HT1080 (cell line): ENCODE results near the gene PLA2G7. TPM values are rescaled to one million over a fixed set of nuclear protein-coding genes. Genes with fewer than 3 reads are reported as not detected.

Experiments
- DNase-seq: peaks from one replicate; pipeline ENCODE4 v3.0.0-alpha.2; 2015; ENCODE audit warnings: low read depth
- total RNA-seq: library from RNA; depleted of rRNA; stranded (reverse); fragments of >200 nt; shearing (Covaris generic); gene quantifications from 2 replicates; pipeline ENCODE4 v1.2.3, GENCODE V29; 2014; rRNA removed

The PLA2G7 gene
- total RNA-seq, 1 experiment from 2014 or later, result not detected

DNA sequence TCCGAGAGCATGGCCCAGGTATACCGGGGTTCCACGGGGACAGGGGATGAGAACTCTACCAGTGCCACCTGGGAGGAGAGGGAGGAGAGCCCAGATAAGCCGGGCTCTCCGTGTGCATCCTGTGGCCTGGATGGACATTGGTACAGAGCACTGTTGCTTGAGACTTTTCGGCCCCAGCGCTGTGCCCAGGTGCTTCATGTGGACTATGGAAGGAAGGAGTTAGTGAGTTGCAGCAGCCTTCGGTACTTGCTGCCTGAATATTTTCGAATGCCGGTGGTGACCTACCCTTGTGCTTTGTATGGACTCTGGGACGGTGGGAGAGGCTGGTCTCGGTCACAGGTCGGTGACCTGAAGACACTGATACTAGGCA lies 46.2 kb downstream of the PLA2G7 start:
- no peak for DNase-seq

DNA sequence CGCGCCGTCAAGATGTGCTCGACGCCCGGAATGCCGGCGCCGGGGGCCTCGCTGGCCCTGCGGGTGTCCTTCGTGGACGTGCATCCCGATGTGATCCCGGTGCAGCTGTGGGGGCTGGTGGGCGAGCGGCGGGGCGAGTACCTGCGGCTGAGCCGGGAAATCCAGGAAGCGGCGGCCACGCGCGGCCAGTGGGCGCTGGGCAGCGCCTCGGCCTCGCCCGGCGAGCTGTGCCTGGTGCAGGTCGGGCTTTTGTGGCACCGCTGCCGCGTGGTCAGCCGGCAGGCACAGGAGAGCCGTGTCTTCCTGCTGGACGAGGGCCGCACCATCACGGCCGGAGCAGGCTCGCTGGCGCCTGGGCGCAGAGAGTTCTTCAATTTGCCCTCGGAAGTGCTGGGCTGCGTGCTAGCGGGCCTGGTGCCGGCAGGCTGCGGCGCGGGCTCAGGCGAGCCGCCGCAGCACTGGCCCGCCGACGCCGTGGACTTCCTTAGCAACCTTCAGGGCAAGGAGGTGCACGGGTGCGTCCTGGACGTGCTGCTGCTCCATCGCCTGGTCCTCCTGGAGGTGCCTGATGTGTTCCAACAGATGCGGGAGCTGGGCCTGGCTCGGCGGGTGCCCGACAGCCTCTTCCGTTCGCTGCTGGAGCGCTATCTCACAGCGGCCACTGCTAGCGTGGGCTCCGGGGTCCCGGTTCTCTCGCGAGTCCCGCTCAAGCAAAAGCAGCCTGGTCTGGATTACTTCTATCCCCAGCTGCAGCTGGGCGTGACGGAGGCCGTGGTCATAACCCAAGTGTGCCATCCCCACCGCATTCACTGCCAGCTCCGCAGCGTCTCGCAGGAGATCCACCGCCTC lies 46.8 kb downstream of the PLA2G7 start:
- no peak for DNase-seq

DNA sequence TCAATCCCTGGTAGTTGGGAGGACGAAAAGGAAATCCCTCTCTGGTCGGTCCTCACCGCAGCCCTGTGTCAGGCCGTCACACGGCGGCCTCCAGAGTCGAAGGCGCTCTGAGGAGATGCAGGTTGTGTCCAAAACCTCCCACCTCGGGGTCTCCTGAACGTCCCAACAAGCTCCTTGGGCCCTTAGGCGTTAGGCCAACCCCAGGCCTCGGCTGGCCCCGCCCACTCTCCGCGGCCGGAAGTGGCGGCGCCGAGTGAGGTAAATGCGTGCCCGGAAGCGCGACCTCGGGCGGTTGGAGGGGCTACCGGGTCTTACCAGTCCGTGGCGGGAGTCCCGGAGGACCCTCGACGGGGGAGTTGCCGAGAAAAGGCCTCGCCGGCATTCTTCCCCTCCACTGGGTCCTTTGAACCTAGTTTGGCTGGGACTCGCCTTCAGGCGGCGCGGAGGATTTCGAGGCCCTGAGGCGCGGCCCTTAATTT lies 47.5 kb downstream of the PLA2G7 start, which contains the start of gene TDRD6:
TDRD6 (plus strand) TSS at position 267 of the 479 bp plus-strand sequence. CDS start 244 bp downstream, outside the sequence.
- DNase-seq, result no peak

DNA sequence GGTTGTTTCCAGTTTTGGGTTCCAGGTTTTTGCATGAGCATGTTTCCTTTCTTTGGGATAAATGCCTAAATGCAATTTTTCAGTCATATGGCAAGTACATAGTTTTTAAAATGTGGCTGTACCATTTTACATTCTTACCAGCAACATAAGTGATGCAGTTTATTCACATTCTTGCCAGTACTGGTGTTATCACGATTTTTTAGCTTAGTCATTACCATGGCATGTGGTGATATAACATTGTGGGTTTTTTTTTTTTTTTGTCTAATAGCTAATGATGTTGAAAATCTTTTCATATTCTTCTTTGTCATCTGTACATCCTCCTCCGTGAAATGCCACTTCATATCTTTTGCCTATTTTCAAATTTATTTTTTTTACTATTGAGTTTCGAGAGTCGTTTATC lies 50.4 kb downstream of the PLA2G7 start:
- DNase-seq, result peak; percentile 54

DNA sequence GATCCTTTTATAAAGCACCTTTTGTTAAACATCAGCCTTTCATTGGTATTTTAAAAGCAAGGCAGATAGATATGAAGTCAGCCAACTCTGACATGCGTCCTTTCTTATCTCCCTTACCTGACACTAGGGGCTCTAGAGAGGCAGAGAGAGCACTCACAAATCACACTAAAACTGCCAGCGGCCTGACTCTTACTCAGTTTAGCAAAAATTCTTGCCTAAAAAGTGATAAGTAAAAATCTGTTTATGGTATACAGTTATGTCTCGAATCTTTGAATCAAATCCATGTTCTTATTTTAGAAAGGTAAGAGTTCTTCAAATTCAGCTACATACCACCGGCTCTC lies 57.9 kb downstream of the PLA2G7 start:
- DNase-seq, result no peak

DNA sequence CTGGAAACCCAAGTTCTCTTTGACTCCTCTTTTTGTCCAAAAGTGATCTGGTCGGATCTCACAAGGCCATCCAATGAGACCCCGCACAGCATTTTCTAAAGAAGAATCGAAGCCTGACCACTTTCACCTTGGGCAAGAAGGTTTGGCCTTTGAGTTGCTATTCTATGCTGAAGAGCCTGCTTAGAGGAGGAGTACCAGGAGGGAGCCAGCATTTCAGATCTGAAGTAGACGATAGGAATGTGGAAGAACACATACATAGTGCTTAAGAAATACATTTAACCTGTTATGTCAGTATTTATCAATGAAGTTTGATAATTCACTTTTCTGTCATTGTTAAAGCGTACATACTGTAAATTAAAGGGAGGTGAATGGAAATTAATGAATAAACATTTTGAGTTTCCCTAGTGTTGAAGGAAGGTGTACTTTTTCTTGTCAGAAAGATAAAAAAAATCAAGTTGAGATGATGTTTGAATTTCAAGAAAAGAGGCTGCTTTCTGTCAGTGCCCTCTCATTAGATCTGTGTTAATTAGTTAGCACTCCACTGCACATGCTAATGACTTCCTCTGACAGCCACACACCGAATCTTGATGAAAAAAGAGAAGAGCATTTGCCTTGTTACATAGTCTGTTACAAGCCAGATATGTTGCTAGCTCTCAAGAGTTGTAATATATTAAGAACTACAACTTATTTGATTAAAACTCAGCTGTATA lies 58.4 kb downstream of the PLA2G7 start:
- no peak for DNase-seq

DNA sequence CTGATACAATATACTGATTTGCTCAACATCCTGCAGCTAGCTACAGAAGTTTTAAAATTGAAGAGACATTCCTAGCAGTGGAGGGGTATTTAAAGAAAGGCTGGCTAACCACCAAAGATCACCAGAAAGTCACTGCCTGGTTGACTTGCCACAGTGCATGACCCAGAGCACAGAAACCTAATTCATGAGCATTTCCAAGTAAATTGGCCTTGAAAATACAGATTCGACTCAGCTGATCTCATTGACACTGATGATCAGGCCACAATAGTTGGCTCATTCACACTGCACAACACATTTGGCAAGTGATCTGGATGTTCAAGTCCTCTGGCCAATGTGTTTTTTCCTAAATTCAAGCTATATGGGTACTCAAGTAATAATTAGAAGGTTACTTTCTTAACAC lies 60.8 kb downstream of the PLA2G7 start:
- DNase-seq, result no peak

DNA sequence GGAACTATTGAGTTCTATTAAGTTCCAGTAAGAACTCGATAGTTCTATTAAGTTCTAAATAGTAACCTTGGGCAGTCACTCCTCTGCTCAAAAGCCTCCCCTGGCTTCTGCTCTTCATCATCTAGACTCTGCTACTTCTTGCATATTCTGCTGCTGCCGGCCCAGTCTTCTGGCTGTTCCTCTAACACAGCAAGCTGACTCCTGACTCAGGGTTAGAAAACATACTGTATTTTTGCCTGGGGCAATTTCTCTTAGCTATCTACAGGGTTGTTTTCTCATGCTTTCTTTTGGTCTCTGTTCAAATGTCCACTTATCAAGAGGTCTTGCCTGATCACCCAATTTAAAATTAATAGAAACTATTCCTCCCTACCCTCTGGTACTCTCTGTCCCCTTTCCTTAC lies 67.8 kb downstream of the PLA2G7 start:
- DNase-seq, result no peak

DNA sequence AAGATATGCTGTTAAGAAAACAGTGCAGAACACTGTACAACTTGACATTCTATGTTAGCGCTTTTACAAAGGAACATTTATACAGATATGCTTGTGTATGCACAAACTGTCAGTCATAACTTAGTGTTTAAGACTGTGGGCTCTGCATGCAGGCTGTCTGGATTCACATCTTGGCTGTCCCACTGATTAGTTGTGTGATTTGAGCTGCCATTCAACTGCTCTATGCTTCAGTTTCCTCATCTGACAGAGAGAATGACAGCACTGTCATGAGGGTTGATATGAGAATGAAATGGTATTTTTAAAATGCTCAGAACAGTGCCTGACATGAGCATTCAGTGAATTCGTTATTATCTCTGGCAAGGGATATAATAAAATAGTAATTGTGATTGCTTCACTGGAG lies 73.7 kb downstream of the PLA2G7 start:
- DNase-seq, result no peak

DNA sequence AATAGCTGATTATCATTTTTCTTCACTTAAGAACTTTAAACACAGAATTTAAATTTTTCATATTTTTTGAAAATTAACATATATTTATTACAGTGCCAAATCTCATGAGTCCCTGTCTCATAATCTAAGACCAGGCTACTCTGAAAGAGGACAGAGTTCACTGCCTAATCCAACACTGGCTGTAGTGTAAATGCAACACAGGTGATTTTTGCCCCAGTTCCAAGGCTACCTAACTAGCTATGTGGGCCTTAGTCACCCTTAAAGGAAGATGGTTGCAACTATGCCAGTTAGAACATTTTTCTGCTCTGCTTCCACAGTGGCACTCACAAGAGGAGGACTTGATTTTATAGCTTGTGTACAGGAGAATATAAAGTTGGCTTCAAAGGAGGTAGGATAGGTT lies 77.5 kb downstream of the PLA2G7 start:
- DNase-seq, result no peak

DNA sequence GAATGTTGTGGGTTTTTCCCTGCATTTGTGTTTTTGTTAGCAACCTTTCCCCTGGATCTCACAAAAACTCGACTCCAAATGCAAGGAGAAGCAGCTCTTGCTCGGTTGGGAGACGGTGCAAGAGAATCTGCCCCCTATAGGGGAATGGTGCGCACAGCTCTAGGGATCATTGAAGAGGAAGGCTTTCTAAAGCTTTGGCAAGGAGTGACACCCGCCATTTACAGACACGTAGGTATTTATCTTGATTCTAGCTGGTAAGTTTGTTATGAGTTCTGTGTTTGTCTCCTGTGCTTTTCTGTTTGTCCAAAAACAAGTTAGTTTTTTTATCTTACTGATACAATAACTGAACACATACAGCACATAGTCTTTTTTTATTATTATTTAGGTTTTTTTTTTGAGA lies 79.4 kb downstream of the PLA2G7 start:
- no peak for DNase-seq

Other genes with a start within 250 kb of the PLA2G7 start
- 0.03 and 0.13 TPM in 2 replicates for gene RCAN2, start 243.9 kb downstream of the PLA2G7 start, total RNA-seq
- 0.03 TPM in 2 replicates for gene CYP39A1, start 82.6 kb downstream of the PLA2G7 start, total RNA-seq
- 0.90 and 2.7 TPM in 2 replicates for gene SLC25A27, start 82.4 kb downstream of the PLA2G7 start, total RNA-seq
- not detected in 2 replicates for gene TDRD6, start 47.5 kb downstream of the PLA2G7 start, total RNA-seq
- not detected in 2 replicates for gene ANKRD66, start 11.6 kb upstream of the PLA2G7 start, total RNA-seq
- gene MEP1A, start 58.0 kb upstream of the PLA2G7 start, total RNA-seq, result not detected in 2 replicates
- 2.9 and 6.0 TPM in 2 replicates for gene ADGRF5, start 186.6 kb upstream of the PLA2G7 start, total RNA-seq